ENCODE results near the gene ZDHHC18. TPM values are rescaled to one million over a fixed set of nuclear protein-coding genes. Genes with fewer than 3 reads are reported as not detected.

Gene ZDHHC18
- total RNA-seq, 1 donor from 2014 or later: 22.3 TPM

GRCh38 chr1:26897351-26897750 is 70.9 kb downstream of the ZDHHC18 start:
- H3K4me3 Mint-ChIP-seq (ENCODE audit: unreplicated experiment): no peak overlapping the region
- H3K27ac Mint-ChIP-seq (ENCODE audit: unreplicated experiment): no peak overlapping the region
- Histone ChIP-seq H3K4me3 (ENCODE audit: insufficient read depth, low read depth, low read length) (no peak overlapping the region), H3K36me3 (ENCODE audit: insufficient read depth, low read length) (peaks cover 21% of the 10 kb centered on the region), H3K27me3 (ENCODE audit: insufficient read depth, low read length) (no peaks in the 10 kb centered on the region), H3K27ac (ENCODE audit: low read depth, low read length) (no peak overlapping the region), H3K9ac (ENCODE audit: low read length) (no peak overlapping the region), H3K4me1 (ENCODE audit: insufficient read depth, low read length) (peaks cover 12% of the 10 kb centered on the region), H3K9me3 (ENCODE audit: insufficient read depth, low read depth, low read length) (no peaks in the 10 kb centered on the region), H4K20me1 (ENCODE audit: insufficient read depth, low read length) (peaks cover 5% of the 10 kb centered on the region), H3K79me2 (ENCODE audit: insufficient read depth, low read length) (peaks cover 44% of the 10 kb centered on the region), H2AFZ (ENCODE audit: low read depth, low read length) (no peak overlapping the region), H3K4me2 (ENCODE audit: low read length) (no peak overlapping the region)
- H3K9me3 Mint-ChIP-seq (ENCODE audit: unreplicated experiment): no peaks in the 10 kb centered on the region
- H3K27me3 Mint-ChIP-seq (ENCODE audit: low read depth, unreplicated experiment): no peaks in the 10 kb centered on the region
- TF ChIP-seq CTCF (IDR thresholded peaks at IDR 0.05; ENCODE audit: insufficient read depth, low read depth, low read length): no peak
- TF ChIP-seq EZH2 (IDR thresholded peaks at IDR 0.05; ENCODE audit: insufficient read depth, low read length): no peak
- H3K4me1 Mint-ChIP-seq (ENCODE audit: low read depth, unreplicated experiment): peaks cover 4% of the 10 kb centered on the region
- DNase-seq (ENCODE audit: low read depth) (no peak), FAIRE-seq (no peak)
- peaks cover 13% of the 10 kb centered on the region for H3K36me3 Mint-ChIP-seq (ENCODE audit: low read depth, unreplicated experiment)

- no peak for TF ChIP-seq CTCF (IDR thresholded peaks at IDR 0.05; ENCODE audit: insufficient read depth, low read depth, low read length)
- no peak for TF ChIP-seq EZH2 (IDR thresholded peaks at IDR 0.05; ENCODE audit: insufficient read depth, low read length)
- Mint-ChIP-seq H3K4me1 (ENCODE audit: low read depth, unreplicated experiment) (peaks cover 4% of the 10 kb centered on the region), H3K9me3 (ENCODE audit: unreplicated experiment) (no peaks in the 10 kb centered on the region), H3K36me3 (ENCODE audit: low read depth, unreplicated experiment) (no peaks in the 10 kb centered on the region), H3K27me3 (ENCODE audit: low read depth, unreplicated experiment) (no peaks in the 10 kb centered on the region), H3K27ac (ENCODE audit: unreplicated experiment) (peak within 1 kb of the TSS; percentile 83), H3K4me3 (ENCODE audit: unreplicated experiment) (peak within 1 kb of the TSS; percentile 95)
- Histone ChIP-seq H2AFZ (ENCODE audit: low read depth, low read length) (peak within 1 kb of the TSS; percentile 78), H3K4me1 (ENCODE audit: insufficient read depth, low read length) (peaks cover 12% of the 10 kb centered on the region), H3K36me3 (ENCODE audit: insufficient read depth, low read length) (peaks cover 4% of the 10 kb centered on the region), H4K20me1 (ENCODE audit: insufficient read depth, low read length) (no peaks in the 10 kb centered on the region), H3K9me3 (ENCODE audit: insufficient read depth, low read depth, low read length) (no peaks in the 10 kb centered on the region), H3K27ac (ENCODE audit: low read depth, low read length) (peak within 1 kb of the TSS; percentile 88), H3K4me2 (ENCODE audit: low read length) (peak within 1 kb of the TSS; percentile 92), H3K9ac (ENCODE audit: low read length) (peak within 1 kb of the TSS; percentile 93), H3K79me2 (ENCODE audit: insufficient read depth, low read length) (peaks cover 33% of the 10 kb centered on the region), H3K4me3 (ENCODE audit: insufficient read depth, low read depth, low read length) (peak within 1 kb of the TSS; percentile 79), H3K27me3 (ENCODE audit: insufficient read depth, low read length) (no peaks in the 10 kb centered on the region)
- DNase-seq (ENCODE audit: low read depth) (peak; percentile 78), FAIRE-seq (peak; percentile 82)
Measured at GRCh38 chr1:26900001-26900814, 73.7 kb downstream of the ZDHHC18 start, which contains the start of gene GPATCH3. Gene GPATCH3, minus strand, starts transcription at chr1:26900467. Its CDS starts 25 bp downstream, at chr1:26900442.
